Caco-2 (cell line): ENCODE results near the gene PAK1. TPM values are rescaled to one million over a fixed set of nuclear protein-coding genes. Genes with fewer than 3 reads are reported as not detected.

Experiments used
- BruUV-seq: library from RNA; stranded (reverse); fragments of 400-500 nt; replicated peaks from 2 replicates; lab custom pipeline; 2021; lab: Mats Ljungman, UMichigan
- CTCF ChIA-PET: fragments of 300-600 bp; sonication (Branson Sonifier 250); formaldehyde crosslinking; loops from one replicate; lab custom pipeline; 2022; ENCODE audit warnings: antibody characterized with exemption; lab: Charles Lee
- POLR2A ChIA-PET: fragments of 300-600 bp; sonication (Branson Sonifier 250); formaldehyde crosslinking; loops from one replicate; lab custom pipeline; 2022; ENCODE audit warnings: antibody characterized with exemption; lab: Charles Lee
- DNase-seq, 2 experiments: peaks; one replicate each; pipeline versions ENCODE4 v3.0.0 to v3.0.0-alpha.2; 2020 to 2022
- H3K27me3 ChIP-seq: replicated peaks from 2 replicates; pipeline ENCODE4 v1.6.0; 2011; ENCODE audit warnings: low read length; ENCODE audit not compliant: control insufficient read depth, insufficient read depth
- H3K36me3 ChIP-seq: 2 replicates; pipeline ENCODE4 v1.5.1; 2011; ENCODE audit warnings: low read length; ENCODE audit not compliant: control insufficient read depth, insufficient read depth
- H3K4me1 ChIP-seq: fragments of 250-450 bp; sonication (Bioruptor Pico); 2 replicates; pipeline ENCODE4 v1.5.1; 2020; ENCODE audit warnings: mild to moderate bottlenecking
- H3K4me3 ChIP-seq: 2 replicates; pipeline ENCODE4 v1.5.1; 2011; ENCODE audit warnings: low read depth, mild to moderate bottlenecking, control low read depth, low read length
- H3K9me3 ChIP-seq: fragments of 250-450 bp; sonication (Bioruptor Pico); 2 replicates; pipeline ENCODE4 v1.5.1; 2020; ENCODE audit warnings: mild to moderate bottlenecking, moderate library complexity
- H3K27ac Mint-ChIP-seq: one replicate; pipeline ENCODE4 v1.8.0; 2022; ENCODE audit warnings: mixed read lengths; ENCODE audit not compliant: unreplicated experiment
- H3K27me3 Mint-ChIP-seq: one replicate; pipeline ENCODE4 v1.8.0; 2022; ENCODE audit warnings: mixed read lengths; ENCODE audit not compliant: insufficient read depth, unreplicated experiment
- H3K36me3 Mint-ChIP-seq: one replicate; pipeline ENCODE4 v1.8.0; 2022; ENCODE audit warnings: mild to moderate bottlenecking, mixed read lengths; ENCODE audit not compliant: insufficient read depth, unreplicated experiment
- H3K4me1 Mint-ChIP-seq: one replicate; pipeline ENCODE4 v1.8.0; 2022; ENCODE audit warnings: low read depth, mixed read lengths; ENCODE audit not compliant: unreplicated experiment
- H3K4me3 Mint-ChIP-seq: one replicate; pipeline ENCODE4 v1.8.0; 2022; ENCODE audit warnings: mild to moderate bottlenecking, moderate library complexity, mixed read lengths; ENCODE audit not compliant: unreplicated experiment
- H3K9me3 Mint-ChIP-seq: one replicate; pipeline ENCODE4 v1.8.0; 2022; ENCODE audit warnings: mixed read lengths; ENCODE audit not compliant: unreplicated experiment
- intact Hi-C: fragments of 100-400 bp; cut with micrococcal nuclease; formaldehyde crosslinking; loops from one replicate; pipeline ENCODE4 v1.10.0; 2022; ENCODE audit not compliant: unreplicated experiment
- total RNA-seq: library from RNA; stranded (reverse); gene quantifications from 2 replicates; pipeline ENCODE4 v1.2.3, GENCODE V29; 2022
- TF ChIP-seq, protein P1 (sequence below), 2 experiments: fragments of 200-600 bp in 1 of 2; IDR thresholded peaks; 1 replicate in 1 of 2; 2 replicates in 1 of 2; pipeline versions ENCODE4 v1.5.1 to v1.8.0; 2011 to 2022; ENCODE audit warnings: antibody characterized with exemption in 1 of 2, control low read depth in 1 of 2, inconsistent platforms in 1 of 2, low read depth in 1 of 2, low read length in 1 of 2, mild to moderate bottlenecking in 1 of 2, moderate library complexity in 1 of 2; ENCODE audit not compliant: insufficient read depth in 1 of 2, severe bottlenecking in 1 of 2, unreplicated experiment in 1 of 2

Gene PAK1
- total RNA-seq, 1 experiment from 2014 or later = 81.1 TPM

DNA sequence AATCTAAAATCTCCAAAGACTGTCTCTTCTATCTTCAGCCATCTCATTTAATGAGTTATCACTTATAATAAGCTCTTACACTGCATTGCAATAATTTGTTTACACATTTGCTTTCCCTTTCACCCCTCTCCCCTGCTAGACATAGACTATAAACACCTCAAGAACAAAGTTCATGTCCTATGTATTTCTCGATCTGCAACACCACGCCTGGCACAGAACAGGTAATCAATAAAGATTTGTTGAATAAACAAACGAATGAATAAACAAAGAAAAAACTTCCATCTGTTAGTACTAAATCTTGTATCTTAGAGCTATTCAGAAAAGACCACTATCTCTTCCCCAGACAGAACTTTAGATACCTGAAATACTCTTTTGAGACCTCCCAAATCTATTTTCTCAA lies 77.6 kb downstream of the PAK1 start:
- ChIA-PET CTCF (no interaction called here), POLR2A (interaction anchor here (0.6 kb wide), 1 partner anchor 63 kb away, joined by 6 read pairs; no protein-coding TSS in a partner anchor)
- H3K4me3 ChIP-seq = no peak overlapping the region
- intact Hi-C loops = no loop called here
- Mint-ChIP-seq H3K27me3 (no peaks in the 10 kb centered on the region), H3K4me1 (no peaks in the 10 kb centered on the region), H3K36me3 (no peaks in the 10 kb centered on the region), H3K27ac (no peak overlapping the region), H3K9me3 (no peaks in the 10 kb centered on the region), H3K4me3 (no peak overlapping the region)
- no peak for DNase-seq
- H3K36me3 ChIP-seq = no peaks in the 10 kb centered on the region
- H3K27me3 ChIP-seq = no peaks in the 10 kb centered on the region
- H3K4me1 ChIP-seq = no peaks in the 10 kb centered on the region
- no TSS peak for BruUV-seq
- TF ChIP-seq, protein P1, sequence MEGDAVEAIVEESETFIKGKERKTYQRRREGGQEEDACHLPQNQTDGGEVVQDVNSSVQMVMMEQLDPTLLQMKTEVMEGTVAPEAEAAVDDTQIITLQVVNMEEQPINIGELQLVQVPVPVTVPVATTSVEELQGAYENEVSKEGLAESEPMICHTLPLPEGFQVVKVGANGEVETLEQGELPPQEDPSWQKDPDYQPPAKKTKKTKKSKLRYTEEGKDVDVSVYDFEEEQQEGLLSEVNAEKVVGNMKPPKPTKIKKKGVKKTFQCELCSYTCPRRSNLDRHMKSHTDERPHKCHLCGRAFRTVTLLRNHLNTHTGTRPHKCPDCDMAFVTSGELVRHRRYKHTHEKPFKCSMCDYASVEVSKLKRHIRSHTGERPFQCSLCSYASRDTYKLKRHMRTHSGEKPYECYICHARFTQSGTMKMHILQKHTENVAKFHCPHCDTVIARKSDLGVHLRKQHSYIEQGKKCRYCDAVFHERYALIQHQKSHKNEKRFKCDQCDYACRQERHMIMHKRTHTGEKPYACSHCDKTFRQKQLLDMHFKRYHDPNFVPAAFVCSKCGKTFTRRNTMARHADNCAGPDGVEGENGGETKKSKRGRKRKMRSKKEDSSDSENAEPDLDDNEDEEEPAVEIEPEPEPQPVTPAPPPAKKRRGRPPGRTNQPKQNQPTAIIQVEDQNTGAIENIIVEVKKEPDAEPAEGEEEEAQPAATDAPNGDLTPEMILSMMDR (IDR thresholded peaks at IDR 0.05; ENCODE audit: insufficient read depth in 1 of 2, low read depth in 1 of 2, low read length in 1 of 2, severe bottlenecking in 1 of 2, unreplicated experiment in 1 of 2) = no peak
- no peaks in the 10 kb centered on the region for H3K9me3 ChIP-seq

DNA sequence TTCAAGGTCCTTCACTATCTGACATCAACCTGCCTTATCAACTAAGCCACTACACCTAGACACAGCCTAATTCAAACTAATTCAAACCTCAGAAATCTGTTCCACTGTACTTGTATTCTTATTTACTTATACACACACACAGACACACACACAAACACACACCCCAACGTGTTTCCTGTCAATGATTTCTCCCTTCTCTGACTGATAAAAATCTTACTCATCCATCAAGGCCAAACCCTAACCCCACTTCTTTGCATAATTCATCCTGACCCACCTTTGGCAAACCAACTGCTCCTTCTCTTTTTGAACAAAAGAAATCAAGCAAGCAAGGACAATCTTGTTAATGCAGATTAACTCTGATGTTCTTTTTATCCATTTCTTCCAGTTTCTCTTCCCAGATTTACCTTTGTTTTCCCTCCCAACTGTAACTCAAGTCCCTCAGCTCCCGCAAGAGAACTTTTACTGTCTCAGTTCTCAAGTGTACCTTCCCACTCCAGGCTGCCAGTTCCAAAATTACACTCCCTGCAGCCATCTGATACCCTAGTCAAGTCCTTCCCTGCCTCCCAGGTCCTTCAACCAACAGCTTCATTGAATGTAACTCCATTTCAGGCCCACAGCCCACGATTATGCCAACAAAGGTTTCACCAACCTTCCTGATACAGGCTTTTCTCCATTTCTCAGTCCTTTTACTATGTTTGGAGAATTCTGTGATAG lies 78.3 kb downstream of the PAK1 start:
- no peaks in the 10 kb centered on the region for H3K9me3 Mint-ChIP-seq
- POLR2A ChIA-PET = no interaction called here
- Histone ChIP-seq H3K27me3 (no peaks in the 10 kb centered on the region), H3K4me3 (no peak overlapping the region), H3K36me3 (no peaks in the 10 kb centered on the region), H3K4me1 (no peaks in the 10 kb centered on the region), H3K9me3 (no peaks in the 10 kb centered on the region)
- H3K4me3 Mint-ChIP-seq = no peak overlapping the region
- H3K27ac Mint-ChIP-seq = no peak overlapping the region
- H3K27me3 Mint-ChIP-seq = no peaks in the 10 kb centered on the region
- CTCF ChIA-PET = no interaction called here
- H3K4me1 Mint-ChIP-seq = no peaks in the 10 kb centered on the region
- no peaks in the 10 kb centered on the region for H3K36me3 Mint-ChIP-seq
- DNase-seq = no peak
- intact Hi-C loops = no loop called here
- BruUV-seq = no TSS peak
- TF ChIP-seq, protein P1 (IDR thresholded peaks at IDR 0.05; ENCODE audit: insufficient read depth in 1 of 2, low read depth in 1 of 2, low read length in 1 of 2, severe bottlenecking in 1 of 2, unreplicated experiment in 1 of 2) = no peak

DNA sequence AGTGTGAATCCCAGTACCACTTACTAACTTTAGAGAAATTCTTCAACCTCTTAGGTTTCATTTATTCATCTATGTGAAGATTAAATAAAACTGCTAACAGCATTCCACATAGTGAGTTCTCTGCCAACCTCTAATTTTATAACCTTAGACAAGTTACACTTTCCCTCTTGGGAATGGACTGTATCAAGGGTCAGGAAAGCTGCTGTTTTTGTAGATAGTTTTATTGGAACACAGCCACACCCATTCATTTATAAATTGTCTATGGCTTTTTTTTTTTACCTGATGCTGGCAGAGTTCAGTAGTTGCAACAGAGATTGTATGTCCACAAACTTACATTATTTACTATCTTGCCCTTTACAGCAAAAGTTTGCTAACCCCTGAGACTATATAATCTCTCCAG lies 81.1 kb downstream of the PAK1 start:
- no peaks in the 10 kb centered on the region for H3K4me1 ChIP-seq
- H3K27me3 ChIP-seq = no peaks in the 10 kb centered on the region
- Mint-ChIP-seq H3K36me3 (no peaks in the 10 kb centered on the region), H3K4me1 (no peaks in the 10 kb centered on the region), H3K27me3 (no peaks in the 10 kb centered on the region), H3K27ac (no peak overlapping the region), H3K4me3 (no peak overlapping the region), H3K9me3 (no peaks in the 10 kb centered on the region)
- BruUV-seq = no TSS peak
- DNase-seq = no peak
- TF ChIP-seq, protein P1 (IDR thresholded peaks at IDR 0.05; ENCODE audit: insufficient read depth in 1 of 2, low read depth in 1 of 2, low read length in 1 of 2, severe bottlenecking in 1 of 2, unreplicated experiment in 1 of 2) = no peak
- no peaks in the 10 kb centered on the region for H3K36me3 ChIP-seq
- intact Hi-C loops = no loop called here
- no peak overlapping the region for H3K4me3 ChIP-seq
- POLR2A ChIA-PET = interaction anchor here (0.6 kb wide), 1 partner anchor 121 kb away, joined by 4 read pairs; no protein-coding TSS in a partner anchor
- CTCF ChIA-PET = no interaction called here
- no peaks in the 10 kb centered on the region for H3K9me3 ChIP-seq
